ENCODE data around the gene SLC39A7.

DNA sequence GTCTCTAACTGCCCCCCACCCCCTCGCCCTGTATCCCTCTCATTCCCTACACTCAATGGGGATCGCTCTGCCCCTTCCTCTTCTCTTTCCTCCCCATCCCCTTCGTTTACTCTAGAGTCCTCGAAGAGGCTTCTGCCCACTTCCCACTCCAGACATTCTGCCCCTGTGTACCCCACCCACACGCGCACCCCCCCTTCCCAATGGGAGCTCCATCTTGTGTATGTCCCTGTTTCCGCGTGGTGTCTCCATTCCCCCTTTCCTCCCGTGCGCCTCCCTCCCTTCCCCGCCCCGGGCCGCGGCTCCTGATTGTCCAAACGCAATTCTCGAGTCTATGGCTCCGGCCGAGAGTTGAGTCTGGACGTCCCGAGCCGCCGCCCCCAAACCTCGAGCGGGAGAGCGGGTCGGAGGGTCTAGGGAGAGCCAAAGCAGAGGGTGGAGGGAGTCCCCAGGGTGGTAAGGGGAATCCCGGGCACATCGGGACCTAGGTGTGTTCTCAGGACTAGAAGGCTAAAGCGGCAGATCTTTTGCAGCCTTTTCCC is 7.0 kb downstream of the SLC39A7 start:
- TF ChIP-seq MAZ (IDR thresholded peaks at IDR 0.05; ENCODE audit: borderline replicate concordance, low read depth, low read length) (no peak), MAZ (CRISPR knock-in tag; IDR thresholded peaks at IDR 0.05; ENCODE audit: low read depth) (peak; percentile 81; the same call in 1 of the 2 replicates), REL (CRISPR knock-in tag; conservative IDR thresholded peaks at IDR 0.05) (no peak), HDAC2 (CRISPR knock-in tag; IDR thresholded peaks at IDR 0.05) (no peak), ATF1 (CRISPR knock-in tag; IDR thresholded peaks at IDR 0.05) (no peak)
